ENCODE data around the gene TTF1.

Gene TTF1

GRCh38 chr9:132366481-132366880 lies 40.2 kb downstream of the TTF1 start:
- no peak for DNase-seq (ENCODE audit: low spot score)

GRCh38 chr9:132365986-132366385 lies 40.7 kb downstream of the TTF1 start:
- DNase-seq (ENCODE audit: low spot score), result no peak

GRCh38 chr9:132364068-132364467 lies 42.6 kb downstream of the TTF1 start:
- no peak for DNase-seq (ENCODE audit: low spot score)

GRCh38 chr9:132357764-132358163 lies 48.9 kb downstream of the TTF1 start:
- DNase-seq (ENCODE audit: low spot score), result no peak

- no peak for DNase-seq (ENCODE audit: low spot score)
Measured at GRCh38 chr9:132356324-132356924, 50.2 kb downstream of the TTF1 start.

- peak; percentile 97 for DNase-seq (ENCODE audit: low spot score)
Measured at GRCh38 chr9:132354637-132355355, 51.8 kb downstream of the TTF1 start, which contains the start of gene SETX. TSS of gene SETX (minus strand) at chr9:132354986. CDS start at chr9:132349428, 5,558 bp downstream.

- DNase-seq (ENCODE audit: low spot score), result no peak
Measured at GRCh38 chr9:132351404-132352045, 55.1 kb downstream of the TTF1 start.

- DNase-seq (ENCODE audit: low spot score), result no peak
Measured at GRCh38 chr9:132350861-132351315, 55.8 kb downstream of the TTF1 start.

GRCh38 chr9:132348676-132349075 lies 58.0 kb downstream of the TTF1 start:
- no peak for DNase-seq (ENCODE audit: low spot score)

GRCh38 chr9:132346177-132346576 lies 60.5 kb downstream of the TTF1 start:
- no peak for DNase-seq (ENCODE audit: low spot score)

GRCh38 chr9:132341177-132341840 lies 65.3 kb downstream of the TTF1 start:
- DNase-seq (ENCODE audit: low spot score), result peak; percentile 62

GRCh38 chr9:132334364-132334763 lies 72.3 kb downstream of the TTF1 start:
- DNase-seq (ENCODE audit: low spot score), result no peak

- no peak for DNase-seq (ENCODE audit: low spot score)
Measured at GRCh38 chr9:132333556-132333955, 73.1 kb downstream of the TTF1 start.

GRCh38 chr9:132328580-132328979 lies 78.1 kb downstream of the TTF1 start:
- DNase-seq (ENCODE audit: low spot score), result no peak

GRCh38 chr9:132327537-132327936 lies 79.1 kb downstream of the TTF1 start:
- DNase-seq (ENCODE audit: low spot score), result no peak

Data from Ammon's horn (tissue), 1 donor.